AG04450 (cell line): ENCODE results near the gene CHST11. TPM values are rescaled to one million over a fixed set of nuclear protein-coding genes. Genes with fewer than 3 reads are reported as not detected.

ENCODE experiments used
- CTCF ChIA-PET: fragments of 300-600, 350-600 bp; formaldehyde crosslinking; extraction: SDS; loops from one replicate; lab custom pipeline; 2022; ENCODE audit warnings: antibody characterized with exemption, inconsistent platforms; lab: Charles Lee
- POLR2A ChIA-PET: fragments of 350-600 bp; formaldehyde crosslinking; extraction: SDS; loops from one replicate; lab custom pipeline; 2021; ENCODE audit warnings: antibody characterized with exemption, inconsistent platforms; lab: Yijun Ruan, JAX
- DNase-seq: peaks from one replicate; pipeline ENCODE4 v3.0.0-alpha.2; 2011; ENCODE audit warnings: low read depth, low spot score
- H3K27ac ChIP-seq: one replicate; pipeline ENCODE4 v1.5.1; 2012; ENCODE audit warnings: low read depth, low read length, control low read depth
- H3K27me3 ChIP-seq: one replicate; pipeline ENCODE4 v1.6.0; 2012; ENCODE audit warnings: low read length; ENCODE audit not compliant: control insufficient read depth, insufficient read depth
- H3K4me3 ChIP-seq: 2 replicates; pipeline ENCODE4 v1.5.1; 2011; ENCODE audit warnings: mild to moderate bottlenecking, low read depth, low read length, control low read depth
- H3K9me3 ChIP-seq: 2 replicates; pipeline ENCODE4 v1.5.1; 2012; ENCODE audit warnings: low read length; ENCODE audit not compliant: control insufficient read depth, insufficient read depth
- CTCF ChIP-seq: IDR thresholded peaks from 2 replicates; pipeline ENCODE4 v1.5.1; 2011; ENCODE audit warnings: low read depth, low read length, control low read depth, inconsistent platforms
- polyA plus RNA-seq: library from polyadenylated mRNA; depleted of rRNA; stranded (reverse); fragments of >200 nt; gene quantifications from 2 replicates; pipeline ENCODE4 v1.2.3, GENCODE V29; 2011

Gene CHST11
- polyA plus RNA-seq, 1 experiment: 2.7 TPM

GRCh38 chr12:104421343-104421742 lies 35.4 kb upstream of the CHST11 start:
- Histone ChIP-seq H3K9me3 (no peaks in the 10 kb centered on the region), H3K27ac (no peak overlapping the region), H3K27me3 (peaks cover 11% of the 10 kb centered on the region), H3K4me3 (no peak overlapping the region)
- POLR2A ChIA-PET: no interaction called here
- CTCF ChIA-PET: interaction anchor here (0.6 kb wide), 1 partner anchor 28 kb away, joined by 3 read pairs; no protein-coding TSS in a partner anchor
- DNase-seq: no peak
- TF ChIP-seq CTCF: no peak

- H3K9me3 ChIP-seq: no peaks in the 10 kb centered on the region
- no peak overlapping the region for H3K27ac ChIP-seq
- H3K27me3 ChIP-seq: peaks cover 13% of the 10 kb centered on the region
- no peak for DNase-seq
- POLR2A ChIA-PET: no interaction called here
- CTCF ChIA-PET: interaction anchor here (0.7 kb wide), 1 partner anchor 368 kb away, joined by 3 read pairs; no protein-coding TSS in a partner anchor
- no peak overlapping the region for H3K4me3 ChIP-seq
- TF ChIP-seq CTCF: no peak
These were observed 34.3 kb upstream of the CHST11 start for GRCh38 chr12:104422441-104422840.

- Histone ChIP-seq H3K27me3 (peaks cover 13% of the 10 kb centered on the region), H3K27ac (no peak overlapping the region)
These were observed 33.5 kb upstream of the CHST11 start for GRCh38 chr12:104423273-104423672.

GRCh38 chr12:104423809-104424208 lies 32.9 kb upstream of the CHST11 start:
- ChIA-PET POLR2A (no interaction called here), CTCF (no interaction called here)
- Histone ChIP-seq H3K4me3 (no peak overlapping the region), H3K27me3 (peaks cover 9% of the 10 kb centered on the region), H3K27ac (no peak overlapping the region), H3K9me3 (no peaks in the 10 kb centered on the region)
- no peak for TF ChIP-seq CTCF
- DNase-seq: no peak

More at GRCh38 chr12:104423273-104423672, 33.5 kb upstream of the CHST11 start:
- CTCF ChIA-PET: interaction anchor here (0.7 kb wide), 1 partner anchor 367 kb away, joined by 3 read pairs; no protein-coding TSS in a partner anchor
- Histone ChIP-seq H3K9me3 (no peaks in the 10 kb centered on the region), H3K4me3 (no peak overlapping the region)
- POLR2A ChIA-PET: no interaction called here
- TF ChIP-seq CTCF: no peak
- DNase-seq: no peak

- H3K27me3 ChIP-seq: peaks cover 9% of the 10 kb centered on the region
- no peak overlapping the region for H3K4me3 ChIP-seq
- CTCF ChIA-PET: no interaction called here
- POLR2A ChIA-PET: no interaction called here
- no peak overlapping the region for H3K27ac ChIP-seq
- no peak for TF ChIP-seq CTCF
- DNase-seq: no peak
- no peaks in the 10 kb centered on the region for H3K9me3 ChIP-seq
These were observed 31.8 kb upstream of the CHST11 start for GRCh38 chr12:104424955-104425354.
